ENCODE data around the gene TXNDC16.

The TXNDC16 gene

DNA sequence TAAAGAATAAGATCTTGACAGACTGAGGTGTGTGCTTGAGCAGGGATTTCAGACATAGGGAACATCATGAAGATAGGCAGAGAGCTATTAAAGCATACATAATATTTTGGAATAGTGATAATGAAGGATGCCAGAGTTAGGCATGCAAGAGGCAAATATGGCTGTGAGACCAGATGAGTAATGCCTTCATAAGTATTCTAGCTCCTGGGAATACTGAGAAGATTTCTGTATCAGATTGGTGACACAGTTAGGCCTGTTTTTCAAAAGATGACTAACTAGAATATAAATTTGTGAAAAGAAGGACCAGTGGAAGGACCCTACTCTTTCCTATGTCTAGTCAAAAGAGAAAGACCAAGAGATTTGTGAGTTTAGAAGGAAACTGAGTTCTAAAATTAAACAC, 108.8 kb downstream of the TXNDC16 start:
- no peak for DNase-seq

GRCh38 chr14:52442602-52443001, 109.7 kb downstream of the TXNDC16 start:
- DNase-seq: no peak

- DNase-seq: no peak
Observed at GRCh38 chr14:52442166-52442565, 110.1 kb downstream of the TXNDC16 start.

DNA sequence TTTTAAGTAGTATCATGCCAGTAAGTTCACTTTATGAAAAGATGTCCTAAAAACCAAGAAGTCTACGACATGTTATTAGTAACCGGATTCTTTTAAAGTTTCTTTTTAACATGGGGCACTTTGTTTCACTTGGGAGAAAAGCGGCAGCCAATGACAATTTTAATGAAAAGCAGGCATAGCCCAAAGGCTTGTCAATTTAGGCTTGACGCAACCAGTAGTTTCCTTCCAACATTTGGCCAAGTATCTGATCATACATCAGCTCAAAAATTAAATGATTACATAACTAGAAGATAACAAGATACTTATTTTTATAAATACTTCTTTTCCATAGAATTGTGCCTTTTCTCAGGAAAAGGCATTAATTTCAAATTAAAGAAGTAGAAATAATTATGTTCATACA, 112.8 kb downstream of the TXNDC16 start:
- no peak for DNase-seq

DNA sequence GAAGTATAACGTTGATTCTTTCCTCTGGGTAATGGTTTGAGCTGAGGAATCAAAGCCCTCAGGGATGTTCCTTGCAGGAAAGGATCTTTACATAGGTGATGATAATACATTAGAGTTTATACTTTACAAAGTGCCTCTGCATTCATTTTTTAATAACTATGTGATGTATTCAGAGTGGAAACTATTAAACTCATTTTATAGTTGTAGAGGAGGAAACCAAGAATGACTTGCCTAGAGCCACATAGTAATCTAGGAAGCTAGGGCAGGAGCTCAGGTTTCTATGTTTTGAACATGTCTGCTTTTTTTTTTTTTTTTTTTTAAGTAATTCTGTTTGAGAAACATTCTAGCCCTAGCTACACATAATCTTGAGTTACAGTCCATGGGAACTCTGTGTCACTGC, 117.3 kb downstream of the TXNDC16 start:
- DNase-seq: no peak

DNA sequence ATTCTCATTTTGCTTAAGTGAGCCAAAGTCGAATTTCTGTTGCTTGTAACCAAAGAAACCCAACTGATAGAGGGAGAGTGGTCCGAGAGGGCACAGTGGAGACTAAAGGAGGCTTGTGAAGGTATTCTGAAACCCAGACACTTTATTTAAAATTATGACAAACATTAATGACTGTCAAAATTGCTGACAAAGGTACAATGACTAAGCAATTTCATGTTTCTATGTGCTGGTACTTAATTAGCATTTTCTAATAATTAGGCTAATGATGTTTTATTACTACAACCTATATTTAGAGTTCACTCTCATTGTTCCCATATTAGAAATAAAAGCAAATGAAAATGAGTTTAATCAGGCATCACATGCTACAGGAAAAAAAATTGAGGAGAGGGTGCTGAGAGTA, 121.8 kb downstream of the TXNDC16 start:
- no peak for DNase-seq

DNA sequence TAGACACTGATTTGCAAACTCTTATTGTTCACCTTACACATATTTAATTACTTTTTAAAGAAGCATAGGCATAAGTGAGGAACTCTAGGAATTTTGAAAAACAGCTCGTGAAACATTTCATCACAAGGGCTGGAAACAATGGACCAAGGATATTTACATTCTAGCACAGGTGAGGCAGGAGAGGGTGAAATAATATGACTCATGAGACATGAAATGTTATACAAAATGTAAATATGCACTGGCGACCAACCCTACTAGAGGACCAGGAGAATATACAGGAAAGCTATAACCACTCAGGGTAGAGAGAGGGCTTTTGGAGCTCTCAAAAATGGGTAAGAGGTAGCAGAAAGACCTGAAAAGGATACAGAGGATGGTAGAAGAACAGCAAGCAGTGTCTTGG, 122.9 kb downstream of the TXNDC16 start:
- DNase-seq: no peak

DNA sequence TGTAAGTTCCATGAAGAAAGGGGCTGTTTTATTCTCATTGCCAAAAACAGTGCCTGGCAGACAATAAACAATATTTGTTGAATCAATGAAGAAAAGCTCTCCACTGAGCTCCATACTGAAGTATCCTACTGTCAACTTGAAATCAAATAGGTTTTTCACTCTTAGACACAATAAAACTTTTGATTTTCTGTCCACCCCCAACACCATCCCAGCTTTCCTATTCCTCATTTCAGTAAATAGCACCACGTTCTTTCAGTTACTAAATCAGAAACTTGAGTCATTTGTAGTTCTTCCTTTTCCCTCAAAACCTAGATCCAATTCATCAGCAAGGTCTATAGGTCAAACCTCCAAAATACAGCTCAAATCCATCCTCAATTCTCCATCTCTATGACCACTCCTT, 124.8 kb downstream of the TXNDC16 start:
- DNase-seq: no peak

DNA sequence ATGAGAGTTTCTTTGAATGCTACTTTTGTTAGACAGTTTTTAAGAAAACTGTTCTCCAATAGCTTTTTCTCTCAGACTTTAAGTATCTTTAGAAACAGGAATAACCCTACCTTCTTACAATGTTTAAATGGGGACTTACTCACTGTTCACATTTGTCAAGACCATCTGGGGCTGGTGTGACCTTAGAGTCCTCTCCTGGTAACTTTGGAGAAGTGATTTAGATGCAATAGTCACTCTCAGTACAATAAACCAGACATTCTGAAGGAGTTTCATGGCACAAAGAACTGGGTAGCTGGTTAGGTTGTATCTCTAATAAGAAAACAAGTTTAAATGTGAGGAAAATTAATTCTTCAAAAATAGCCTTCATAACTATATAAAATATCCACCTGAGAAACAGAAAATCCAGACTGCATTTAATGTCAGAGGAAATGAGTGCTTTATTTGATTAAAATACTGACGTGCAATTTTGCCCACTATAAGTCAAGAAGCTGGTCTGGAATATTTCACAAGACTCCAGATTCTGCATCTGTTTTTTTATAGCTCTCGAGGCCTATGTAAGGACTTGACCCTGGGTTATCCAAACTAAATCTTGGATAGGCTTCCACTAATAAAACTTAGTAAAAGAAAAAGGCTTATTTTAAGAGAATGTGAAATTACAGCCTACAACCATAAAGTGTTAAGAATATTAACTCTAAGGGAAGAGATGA, 129.5 kb downstream of the TXNDC16 start:
- no peak for DNase-seq

DNA sequence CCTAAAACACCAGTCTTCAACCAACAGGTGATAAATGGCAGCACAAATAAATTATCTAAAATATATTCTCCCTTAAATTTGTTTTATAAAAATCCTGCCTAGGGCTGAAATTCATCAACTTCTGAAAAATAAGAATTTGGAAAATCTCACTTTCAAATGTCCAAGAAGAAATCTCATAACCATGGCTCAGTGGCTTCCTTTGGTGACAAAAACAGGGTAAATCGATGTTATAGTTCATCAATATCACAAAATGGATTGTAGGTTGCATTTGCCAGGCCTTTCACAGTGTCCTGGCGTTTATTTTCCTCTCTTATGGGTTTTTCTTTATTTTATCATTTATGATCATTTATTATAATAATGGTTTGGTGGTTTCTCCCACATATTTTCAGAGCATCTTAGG, 135.2 kb downstream of the TXNDC16 start:
- DNase-seq: no peak

DNA sequence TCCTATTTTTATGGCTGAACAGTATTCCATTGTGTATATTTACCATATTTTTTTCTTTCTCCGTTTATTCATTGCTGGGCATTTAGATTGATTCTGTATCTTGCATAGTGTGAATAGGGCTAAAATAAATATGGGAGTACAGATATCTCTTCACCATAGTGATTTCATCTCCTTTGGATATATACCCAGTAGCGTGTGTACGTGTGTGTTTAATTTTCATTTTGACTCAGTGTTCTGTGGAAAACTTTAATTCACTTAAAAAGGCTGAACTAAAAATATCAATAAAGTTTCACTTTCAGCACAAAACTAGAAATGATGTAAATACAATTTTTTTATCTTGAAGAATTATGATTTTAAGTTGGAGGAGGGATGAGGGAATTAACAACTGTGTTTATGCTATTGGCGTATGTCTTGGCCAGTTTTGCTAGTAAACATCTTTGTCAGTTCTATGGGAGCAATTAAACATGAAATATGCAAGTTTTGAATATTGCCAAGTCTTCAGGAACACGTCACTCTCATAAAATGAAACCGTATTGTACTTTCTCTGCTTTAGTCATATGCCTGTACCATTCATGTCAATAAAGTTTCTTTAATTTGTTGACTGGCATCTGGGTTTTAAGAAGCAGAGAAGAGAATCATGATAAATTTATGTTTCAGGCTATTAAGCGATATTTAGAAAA, 138.4 kb downstream of the TXNDC16 start:
- DNase-seq: no peak

DNA sequence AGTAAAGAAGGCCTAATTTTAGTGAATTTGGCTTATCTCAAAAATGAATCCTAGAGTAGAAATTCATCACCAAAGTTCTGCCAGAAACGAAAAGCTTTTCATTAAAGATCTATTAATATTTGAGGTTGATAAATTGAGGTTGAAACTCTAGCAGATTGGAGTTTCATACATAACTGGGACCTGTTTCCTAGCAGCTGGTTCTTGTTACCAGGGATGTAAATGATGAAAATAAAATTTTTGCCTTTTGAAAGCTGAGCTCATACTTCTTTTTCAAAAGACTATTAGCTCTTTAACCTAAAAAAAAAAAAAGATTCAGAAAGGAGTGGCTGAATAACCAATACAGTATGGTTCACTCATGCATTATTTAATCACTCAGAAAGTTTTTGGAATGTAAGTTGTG, 139.9 kb downstream of the TXNDC16 start:
- no peak for DNase-seq

GRCh38 chr14:52405314-52405713, 147.0 kb downstream of the TXNDC16 start:
- no peak for DNase-seq

DNA sequence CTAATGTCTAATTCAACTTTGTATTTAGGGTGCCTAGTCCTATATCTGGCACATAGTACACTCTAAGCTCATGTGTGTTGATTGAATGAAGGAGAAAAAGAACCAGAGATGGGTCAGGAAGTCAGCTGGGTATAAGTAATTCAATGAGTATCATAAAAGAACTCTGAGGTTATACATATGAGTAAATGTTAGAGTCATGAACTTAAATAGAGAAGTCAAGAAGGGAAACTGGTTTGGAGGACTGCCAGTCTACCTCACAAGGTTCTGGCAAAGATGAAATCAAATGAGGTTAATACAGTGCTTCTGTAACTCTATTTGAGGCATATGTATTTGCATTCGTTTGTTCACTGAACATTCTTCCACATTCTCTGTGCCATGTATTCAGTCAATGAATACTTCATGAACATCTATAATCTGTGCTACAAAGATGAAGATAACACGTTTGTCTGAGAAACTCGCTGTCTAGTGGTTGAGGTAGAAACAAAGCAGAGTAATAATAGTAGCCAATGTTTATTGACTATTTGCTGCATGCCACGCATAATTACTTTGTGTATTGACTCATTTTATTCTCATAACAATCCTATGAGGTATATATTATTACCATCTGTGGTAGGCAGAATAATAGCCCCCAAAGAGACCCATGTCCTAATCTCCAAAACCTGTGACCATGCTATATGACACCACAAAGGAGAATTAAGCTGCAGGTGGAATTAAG, 149.3 kb downstream of the TXNDC16 start:
- no peak for DNase-seq

GRCh38 chr14:52400846-52401245, 151.5 kb downstream of the TXNDC16 start:
- DNase-seq: no peak

DNA sequence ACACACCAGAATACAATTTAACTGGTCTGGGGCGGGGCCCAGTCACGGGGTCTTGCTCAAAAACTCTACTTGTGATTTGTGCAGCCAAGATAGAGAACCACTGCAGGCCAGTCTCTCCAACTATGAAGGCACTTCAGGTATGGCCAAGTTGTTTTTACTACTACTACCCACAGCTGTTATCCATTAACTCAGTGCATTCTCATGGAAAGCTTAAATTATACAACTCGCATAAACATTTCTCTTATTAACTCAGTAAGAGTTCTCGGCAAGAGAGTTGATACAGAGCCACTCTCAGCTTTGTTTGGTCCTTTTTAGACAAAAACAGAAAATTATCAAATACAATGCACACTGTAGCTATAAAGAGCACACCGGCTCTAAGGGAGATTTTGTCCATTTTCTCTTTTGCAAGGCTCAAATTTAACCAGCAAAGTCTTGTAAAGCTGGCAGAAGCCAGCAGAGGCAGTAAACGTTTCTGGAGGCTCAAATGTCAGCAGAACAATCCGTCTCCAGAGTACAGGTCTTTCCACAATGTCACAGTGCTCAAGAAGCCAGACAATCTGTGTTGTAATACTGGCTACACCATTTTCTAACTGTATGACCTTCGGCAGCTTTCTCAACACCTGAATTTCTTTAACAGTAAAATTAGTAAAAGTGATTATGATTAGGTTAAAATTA, 152.2 kb downstream of the TXNDC16 start:
- DNase-seq: no peak

DNA sequence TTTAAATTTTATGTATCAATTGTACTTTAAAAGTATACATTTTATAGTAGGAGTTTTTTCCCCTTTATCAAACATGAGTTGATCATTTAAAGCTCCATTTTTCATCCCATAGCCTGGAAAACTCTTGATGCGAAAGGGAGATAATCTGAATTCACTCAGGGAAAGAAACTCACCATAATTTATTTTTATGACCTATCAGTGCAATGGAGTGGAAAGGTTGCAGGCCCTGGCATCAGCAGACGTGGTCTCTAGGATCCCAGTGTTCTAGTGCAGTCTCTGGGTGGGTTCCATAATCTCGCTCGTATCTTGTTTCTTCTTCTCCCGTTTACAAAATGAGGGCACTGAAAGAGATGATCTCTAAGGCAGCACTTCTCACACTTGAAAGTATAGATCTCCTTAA, 153.2 kb downstream of the TXNDC16 start:
- no peak for DNase-seq

DNA sequence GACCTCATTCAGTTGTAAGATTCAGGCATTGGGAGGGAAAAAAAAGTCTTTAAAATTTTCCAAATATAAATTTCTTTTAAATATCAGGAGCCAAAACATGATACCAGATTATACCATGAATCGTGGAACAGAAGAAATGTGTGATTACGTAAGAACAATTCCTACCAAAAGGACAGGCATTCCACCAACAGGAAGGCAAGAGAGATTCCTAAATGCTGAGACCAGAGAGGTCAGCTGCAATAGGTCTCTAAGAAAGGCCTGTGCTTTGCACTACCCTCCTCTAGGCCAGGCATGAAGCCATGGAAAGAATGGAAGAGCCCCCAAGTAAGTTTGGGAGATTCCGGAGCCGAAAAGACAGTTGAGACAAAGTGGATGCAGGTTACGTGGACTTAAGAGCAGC, 154.5 kb downstream of the TXNDC16 start:
- DNase-seq: no peak

- no peak for DNase-seq
Observed at GRCh38 chr14:52395728-52396127, 156.6 kb downstream of the TXNDC16 start.

DNA sequence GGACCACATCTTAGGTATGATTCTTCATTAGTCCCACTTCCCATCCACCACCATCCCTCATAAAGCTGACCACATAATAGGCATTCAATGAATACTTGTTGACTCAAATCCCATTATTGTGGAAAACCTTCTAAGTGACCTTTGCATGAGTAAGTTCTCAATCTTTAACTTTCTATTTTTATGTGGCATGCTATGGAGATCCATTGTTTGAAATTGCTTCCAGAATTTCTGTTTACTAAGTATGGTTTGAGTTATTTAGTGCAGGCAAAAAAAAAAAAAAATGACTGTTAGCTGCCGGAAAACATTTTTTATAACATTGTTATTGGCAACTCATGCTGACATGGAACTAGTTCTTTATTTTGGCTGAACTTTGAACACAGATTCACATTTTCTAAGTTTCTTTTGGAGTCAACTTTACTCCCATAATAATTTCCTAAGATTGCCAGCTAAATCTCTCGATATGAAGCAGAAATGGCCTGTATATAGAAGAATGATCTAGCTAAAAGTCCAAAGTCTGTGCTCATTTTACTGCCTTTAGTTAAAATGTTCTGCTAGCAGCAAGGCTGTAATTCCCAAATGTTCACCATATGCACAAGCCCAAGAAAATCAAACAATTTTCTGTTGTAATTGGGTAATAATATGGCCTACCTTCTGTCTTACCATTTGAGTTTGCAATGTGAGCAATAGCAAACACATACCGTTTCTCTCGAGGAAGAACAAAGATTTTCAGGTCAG, 160.3 kb downstream of the TXNDC16 start:
- no peak for DNase-seq
